Upper lobe of left lung (tissue), 6 donors: ENCODE data around the gene SETBP1. TPM values are rescaled to one million over a fixed set of nuclear protein-coding genes. Genes with fewer than 3 reads are reported as not detected.
"Not testable (repeated sequence)": the region's sequence is repeated elsewhere in the genome, so short reads cannot be mapped to it uniquely, and the experiment has no call there.

ENCODE experiments used
- ATAC-seq, 2 donors: fragments of 200-7000 bp; cut with Tn5 transposase; one replicate each; pipeline ENCODE4 v1.9.1; 2022; ENCODE audit warnings: mild to moderate bottlenecking in 2 of 2, moderate library complexity in 2 of 2; ENCODE audit not compliant: low FRiP score in 2 of 2
- DNase-seq, 2 donors: peaks; one replicate each; pipeline ENCODE4 v3.0.0-alpha.2; 2019 to 2020
- H3K27ac ChIP-seq, 4 donors: fragments of 200-600 bp; sonication (generic); one replicate each; pipeline ENCODE4 v1.5.1; 2016 to 2019
- H3K27me3 ChIP-seq, 4 donors: fragments of 200-600 bp; sonication (generic); one replicate each; pipeline ENCODE4 v1.5.1; 2017 to 2019
- H3K36me3 ChIP-seq, 4 donors: fragments of 200-600 bp; sonication (generic); one replicate each; pipeline ENCODE4 v1.5.1; 2016 to 2019
- H3K4me1 ChIP-seq, 4 donors: fragments of 200-600 bp; sonication (generic); one replicate each; pipeline ENCODE4 v1.5.1; 2018 to 2019
- H3K4me3 ChIP-seq, 4 donors: fragments of 200-600 bp; sonication (generic); one replicate each; pipeline ENCODE4 v1.5.1; 2017 to 2019; ENCODE audit warnings: mild to moderate bottlenecking in 2 of 4, moderate library complexity in 1 of 4
- H3K9me3 ChIP-seq, 4 donors: fragments of 200-600 bp; sonication (generic); one replicate each; pipeline ENCODE4 v1.5.1; 2018 to 2019
- EP300 ChIP-seq, 4 donors: sonication (generic); formaldehyde crosslinking; IDR thresholded peaks; one replicate each; pipeline ENCODE4 v1.5.1; 2017; ENCODE audit warnings: antibody characterized with exemption in 4 of 4, control low read depth in 2 of 4
- POLR2A ChIP-seq, 4 donors: fragments of 450-650 bp; IDR thresholded peaks; one replicate each; pipeline ENCODE4 v1.5.1; 2016 to 2017; ENCODE audit warnings: antibody characterized with exemption in 4 of 4, mild to moderate bottlenecking in 2 of 4
- POLR2AphosphoS5 ChIP-seq, 2 donors: sonication (generic); formaldehyde crosslinking; IDR thresholded peaks; one replicate each; pipeline ENCODE4 v1.5.1; 2017; ENCODE audit warnings: antibody characterized with exemption in 2 of 2
- WGBS, 2 donors: methylation state at CpG; one replicate each; pipeline ENCODE4 v1.1.5; 2017 to 2018; 5-methylcytosine and 5-hydroxymethylcytosine counted together
- total RNA-seq, 6 donors: library from RNA; depleted of rRNA in 4 of 6; stranded (reverse); fragments of >200 nt in 4 of 6; gene quantifications; one replicate each; pipeline versions ENCODE4 v1.1.0 to v1.2.1, GENCODE V29; 2016 to 2021
- TF ChIP-seq, protein P1 (sequence below), 6 experiments: fragments of 450-650 bp in 4 of 6; fragments of 200-600 bp in 2 of 6; sonication (generic) in 2 of 6; IDR thresholded peaks; one replicate each; pipeline ENCODE4 v1.5.1; 2016 to 2019; ENCODE audit warnings: antibody characterized with exemption in 6 of 6
- donor health status: DM: no; HTN: no; CAD: no; lungs with moderate emphysema.
- donor health status: DM: no; HTN: yes; CAD: no; lungs with severe emphysema.

Gene SETBP1
- total RNA-seq, 6 donors from 2014 or later: 11.7 to 38.8 (median 16.6) TPM

GRCh38 chr18:44798433-44799048, 117.9 kb downstream of the SETBP1 start:
- no peaks in the 10 kb centered on the region for H3K27me3 ChIP-seq
- 65 to 70% methylated on average over 3 of the region's 3 CpGs for WGBS, 2 donors
- TF ChIP-seq EP300 (IDR thresholded peaks at IDR 0.05) (no peak), POLR2A (IDR thresholded peaks at IDR 0.05) (no peak), POLR2AphosphoS5 (IDR thresholded peaks at IDR 0.05) (no peak)
- TF ChIP-seq, protein P1, sequence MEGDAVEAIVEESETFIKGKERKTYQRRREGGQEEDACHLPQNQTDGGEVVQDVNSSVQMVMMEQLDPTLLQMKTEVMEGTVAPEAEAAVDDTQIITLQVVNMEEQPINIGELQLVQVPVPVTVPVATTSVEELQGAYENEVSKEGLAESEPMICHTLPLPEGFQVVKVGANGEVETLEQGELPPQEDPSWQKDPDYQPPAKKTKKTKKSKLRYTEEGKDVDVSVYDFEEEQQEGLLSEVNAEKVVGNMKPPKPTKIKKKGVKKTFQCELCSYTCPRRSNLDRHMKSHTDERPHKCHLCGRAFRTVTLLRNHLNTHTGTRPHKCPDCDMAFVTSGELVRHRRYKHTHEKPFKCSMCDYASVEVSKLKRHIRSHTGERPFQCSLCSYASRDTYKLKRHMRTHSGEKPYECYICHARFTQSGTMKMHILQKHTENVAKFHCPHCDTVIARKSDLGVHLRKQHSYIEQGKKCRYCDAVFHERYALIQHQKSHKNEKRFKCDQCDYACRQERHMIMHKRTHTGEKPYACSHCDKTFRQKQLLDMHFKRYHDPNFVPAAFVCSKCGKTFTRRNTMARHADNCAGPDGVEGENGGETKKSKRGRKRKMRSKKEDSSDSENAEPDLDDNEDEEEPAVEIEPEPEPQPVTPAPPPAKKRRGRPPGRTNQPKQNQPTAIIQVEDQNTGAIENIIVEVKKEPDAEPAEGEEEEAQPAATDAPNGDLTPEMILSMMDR (IDR thresholded peaks at IDR 0.05): no peak
- H3K4me3 ChIP-seq: no peak overlapping the region
- no peak for ATAC-seq
- no peak for DNase-seq
- peaks cover 0 to 15% (median 4%) of the 10 kb centered on the region in 4 donors for H3K4me1 ChIP-seq
- no peaks in the 10 kb centered on the region for H3K36me3 ChIP-seq
- no peaks in the 10 kb centered on the region for H3K9me3 ChIP-seq
- no peak overlapping the region for H3K27ac ChIP-seq

GRCh38 chr18:44799382-44799906, 118.8 kb downstream of the SETBP1 start:
- Histone ChIP-seq H3K36me3 (no peaks in the 10 kb centered on the region), H3K9me3 (no peaks in the 10 kb centered on the region), H3K27me3 (no peaks in the 10 kb centered on the region), H3K4me3 (no peak overlapping the region), H3K27ac (peak overlapping the region in 1 of 4 donors; percentile 1), H3K4me1 (peaks cover 0 to 17% (median 6%) of the 10 kb centered on the region in 4 donors)
- DNase-seq: no peak
- TF ChIP-seq POLR2AphosphoS5 (IDR thresholded peaks at IDR 0.05) (no peak), POLR2A (IDR thresholded peaks at IDR 0.05) (no peak), EP300 (IDR thresholded peaks at IDR 0.05) (no peak)
- TF ChIP-seq, protein P1 (IDR thresholded peaks at IDR 0.05): no peak
- ATAC-seq: no peak
- 93 to 95% methylated on average over 4 of the region's 4 CpGs for WGBS, 2 donors

GRCh38 chr18:44799907-44800421, 119.3 kb downstream of the SETBP1 start:
- no peaks in the 10 kb centered on the region for H3K9me3 ChIP-seq
- DNase-seq (no peak), ATAC-seq (no peak)
- peaks cover 0 to 17% (median 6%) of the 10 kb centered on the region in 4 donors for H3K4me1 ChIP-seq
- no peaks in the 10 kb centered on the region for H3K27me3 ChIP-seq
- H3K27ac ChIP-seq: peak overlapping the region in 2 of 4 donors; percentile 1 to 37
- WGBS, 2 donors: 30 to 45% methylated on average over 1 of the region's 1 CpG
- H3K4me3 ChIP-seq: no peak overlapping the region
- H3K36me3 ChIP-seq: no peaks in the 10 kb centered on the region
- TF ChIP-seq POLR2AphosphoS5 (IDR thresholded peaks at IDR 0.05) (no peak), EP300 (IDR thresholded peaks at IDR 0.05) (no peak)
- TF ChIP-seq, protein P1 (IDR thresholded peaks at IDR 0.05): no peak

- peaks cover 0 to 17% (median 6%) of the 10 kb centered on the region in 4 donors for H3K4me1 ChIP-seq
- H3K36me3 ChIP-seq, ATAC-seq, H3K4me3 ChIP-seq, H3K27ac ChIP-seq, H3K9me3 ChIP-seq, DNase-seq, H3K27me3 ChIP-seq: not testable (repeated sequence)
- WGBS, 2 donors: 93 to 96% methylated on average over 8 of the region's 8 CpGs
Observed at GRCh38 chr18:44800766-44801165, 120.1 kb downstream of the SETBP1 start.

DNA sequence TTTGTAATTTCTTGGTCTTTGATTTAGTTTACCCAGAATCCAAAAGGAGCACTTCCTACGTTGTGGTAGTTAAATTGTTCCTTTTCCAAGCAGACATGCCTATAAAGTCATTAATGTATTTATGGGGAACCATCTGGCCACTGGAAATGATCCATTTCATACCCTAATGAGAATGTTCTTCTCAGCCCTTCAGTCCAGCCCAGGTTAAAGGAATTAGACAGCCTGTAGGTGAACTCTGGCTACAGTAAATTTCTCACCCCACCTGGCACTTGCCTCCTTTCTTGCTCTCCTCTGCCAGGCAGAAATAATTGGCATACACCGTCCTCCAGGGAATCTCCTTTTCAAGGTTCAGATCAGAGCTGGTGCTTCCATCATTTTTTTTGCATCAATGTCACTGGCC, 121.1 kb downstream of the SETBP1 start:
- Histone ChIP-seq H3K9me3 (no peaks in the 10 kb centered on the region), H3K27me3 (no peaks in the 10 kb centered on the region), H3K36me3 (no peaks in the 10 kb centered on the region), H3K27ac (peak overlapping the region in 3 of 4 donors; percentile 16 to 77 (median 21)), H3K4me1 (peaks cover 0 to 17% (median 6%) of the 10 kb centered on the region in 4 donors), H3K4me3 (no peak overlapping the region)
- no peak for TF ChIP-seq POLR2A (IDR thresholded peaks at IDR 0.05)
- TF ChIP-seq POLR2AphosphoS5 (IDR thresholded peaks at IDR 0.05): no peak
- TF ChIP-seq, protein P1 (IDR thresholded peaks at IDR 0.05): no peak
- no peak for TF ChIP-seq EP300 (IDR thresholded peaks at IDR 0.05)
- DNase-seq (no peak), ATAC-seq (no peak)
- 95 to 98% methylated on average over 2 of the region's 2 CpGs for WGBS, 2 donors
